ENCODE results near the gene NYAP2.

The NYAP2 gene

GRCh38 chr2:225399504-225399903 lies at the start of gene NYAP2:
TSS of gene NYAP2 (plus strand) at chr2:225399710. CDS start at chr2:225408881, 9,171 bp downstream.
- DNase-seq = no peak

GRCh38 chr2:225353579-225354085 lies 45.9 kb upstream of the NYAP2 start:
- no peak for DNase-seq

GRCh38 chr2:225354281-225354774 lies 45.2 kb upstream of the NYAP2 start:
- DNase-seq = no peak

GRCh38 chr2:225355788-225356187 lies 43.7 kb upstream of the NYAP2 start:
- no peak for DNase-seq

GRCh38 chr2:225366731-225367130 lies 32.8 kb upstream of the NYAP2 start:
- no peak for DNase-seq

- no peak for DNase-seq
Measured at GRCh38 chr2:225367482-225367881, 32.0 kb upstream of the NYAP2 start.

- DNase-seq = no peak
Measured at GRCh38 chr2:225378984-225379383, 20.5 kb upstream of the NYAP2 start.

- DNase-seq = no peak
Measured at GRCh38 chr2:225379856-225380255, 19.7 kb upstream of the NYAP2 start.

- no peak for DNase-seq
Measured at GRCh38 chr2:225381609-225382008, 17.9 kb upstream of the NYAP2 start.

- DNase-seq = no peak
Measured at GRCh38 chr2:225398372-225398771, 1.1 kb upstream of the NYAP2 start.

GRCh38 chr2:225400060-225400511 lies 576 bp downstream of the NYAP2 start:
- DNase-seq = no peak

GRCh38 chr2:225400546-225401400 lies 1.3 kb downstream of the NYAP2 start:
- no peak for DNase-seq

GRCh38 chr2:225402210-225402776 lies 2.8 kb downstream of the NYAP2 start:
- DNase-seq = no peak

- DNase-seq = no peak
Measured at GRCh38 chr2:225411452-225411851, 11.9 kb downstream of the NYAP2 start.

- DNase-seq = no peak
Measured at GRCh38 chr2:225413786-225414185, 14.3 kb downstream of the NYAP2 start.

GRCh38 chr2:225414902-225415301 lies 15.4 kb downstream of the NYAP2 start:
- no peak for DNase-seq

- DNase-seq = no peak
Measured at GRCh38 chr2:225415341-225415740, 15.8 kb downstream of the NYAP2 start.

GRCh38 chr2:225415792-225416191 lies 16.3 kb downstream of the NYAP2 start:
- DNase-seq = no peak

GRCh38 chr2:225416616-225417367 lies 17.3 kb downstream of the NYAP2 start:
- no peak for DNase-seq

GRCh38 chr2:225419033-225419432 lies 19.5 kb downstream of the NYAP2 start:
- DNase-seq = no peak

GRCh38 chr2:225422145-225422544 lies 22.6 kb downstream of the NYAP2 start:
- no peak for DNase-seq

- no peak for DNase-seq
Measured at GRCh38 chr2:225425284-225425683, 25.8 kb downstream of the NYAP2 start.

- DNase-seq = no peak
Measured at GRCh38 chr2:225428360-225428759, 28.9 kb downstream of the NYAP2 start.

All from activated CD4-positive, CD25-positive, alpha-beta regulatory T cell treated with anti-CD3 and anti-CD28 coated beads, Interleukin-2, amount 50 U/mL, for 72 hours (primary cell).